Large intestine (tissue), 12 donors: ENCODE measurements around the gene CASP8. TPM values are rescaled to one million over a fixed set of nuclear protein-coding genes. Genes with fewer than 3 reads are reported as not detected.

Source experiments
- DNase-seq, 2 donors: peaks; one replicate each; pipeline versions ENCODE4 v3.0.0 to v3.0.0-alpha.2; 2013
- H3K27ac ChIP-seq: one replicate; pipeline ENCODE4 v1.5.1; 2013; ENCODE audit warnings: low read length
- H3K27me3 ChIP-seq: 2 replicates; pipeline ENCODE4 v1.6.1; 2013; ENCODE audit warnings: low read length; ENCODE audit not compliant: control insufficient read depth, insufficient read depth
- H3K36me3 ChIP-seq: 2 replicates; pipeline ENCODE4 v1.6.1; 2013; ENCODE audit warnings: low read length; ENCODE audit not compliant: control insufficient read depth, insufficient read depth
- H3K4me1 ChIP-seq: one replicate; pipeline ENCODE4 v1.6.1; 2013; ENCODE audit warnings: low read length; ENCODE audit not compliant: control insufficient read depth, insufficient read depth
- H3K4me3 ChIP-seq: one replicate; pipeline ENCODE4 v1.5.1; 2013; ENCODE audit warnings: low read length
- H3K9me3 ChIP-seq: one replicate; pipeline ENCODE4 v1.6.1; 2013; ENCODE audit warnings: mild to moderate bottlenecking, low read depth, low read length, moderate library complexity; ENCODE audit not compliant: control insufficient read depth
- WGBS: methylation state at CpG from one replicate; pipeline ENCODE4 v1.1.5; 2013; ENCODE audit warnings: low lambda C conversion rate; ENCODE audit not compliant: insufficient coverage; 5-methylcytosine and 5-hydroxymethylcytosine counted together
- long read RNA-seq, 11 donors: transcript quantifications; one replicate each; lab custom pipeline, GENCODE V29; 2026
- polyA plus RNA-seq: library from polyadenylated mRNA; unstranded; fragments of 120-200 nt; gene quantifications from one replicate; pipeline ENCODE4 v1.2.1, GENCODE V29; 2013

Gene CASP8
- 40.2 TPM for polyA plus RNA-seq
- long read RNA-seq, donor 1, partial matches to known transcripts: 0 of 4 reads
- long read RNA-seq, donor 1, other reads (novel, unspliced or antisense): 0 of 4 reads
- long read RNA-seq, donor 2, partial matches to known transcripts: 0 of 6 reads
- long read RNA-seq, donor 2, other reads (novel, unspliced or antisense): 0 of 6 reads
- long read RNA-seq, donor 3: 0 reads
- long read RNA-seq, donor 4, partial matches to known transcripts: 0 of 1 reads
- long read RNA-seq, donor 4, other reads (novel, unspliced or antisense): 0 of 1 reads
- long read RNA-seq, donor 5: 0 reads
- long read RNA-seq, donor 6, partial matches to known transcripts: 0 of 5 reads
- long read RNA-seq, donor 6, other reads (novel, unspliced or antisense): 0 of 5 reads
- long read RNA-seq, donor 7: 0 reads
- long read RNA-seq, donor 8, transcript CASP8-220 (3 exons, 2,911 nt): major isoform, 6 of 7 reads
- long read RNA-seq, donor 8, partial matches to known transcripts: 0 of 7 reads
- long read RNA-seq, donor 8, other reads (novel, unspliced or antisense): 0 of 7 reads
- long read RNA-seq, donor 9, partial matches to known transcripts: 0 of 3 reads
- long read RNA-seq, donor 9, other reads (novel, unspliced or antisense): 0 of 3 reads
- long read RNA-seq, donor 10, partial matches to known transcripts: 0 of 2 reads
- long read RNA-seq, donor 10, other reads (novel, unspliced or antisense): 0 of 2 reads
- long read RNA-seq, donor 11, partial matches to known transcripts: 0 of 3 reads
- long read RNA-seq, donor 11, other reads (novel, unspliced or antisense): 0 of 3 reads

GRCh38 chr2:201260302-201260800, at the start of gene CASP8:
TSS of gene CASP8 (plus strand) at chr2:201260536. CDS start at chr2:201266487, 5,951 bp downstream.
- WGBS: no CpG with 5 or more reads among the region's 10 CpGs
- Histone ChIP-seq H3K4me3 (peak within 1 kb of the TSS; percentile 56), H3K9me3 (no peaks in the 10 kb centered on the region), H3K36me3 (no peaks in the 10 kb centered on the region), H3K27ac (peak within 1 kb of the TSS; percentile 97), H3K4me1 (peaks cover 13% of the 10 kb centered on the region), H3K27me3 (no peaks in the 10 kb centered on the region)
- peak in 1 of 2 donors; percentile 50 for DNase-seq

DNA sequence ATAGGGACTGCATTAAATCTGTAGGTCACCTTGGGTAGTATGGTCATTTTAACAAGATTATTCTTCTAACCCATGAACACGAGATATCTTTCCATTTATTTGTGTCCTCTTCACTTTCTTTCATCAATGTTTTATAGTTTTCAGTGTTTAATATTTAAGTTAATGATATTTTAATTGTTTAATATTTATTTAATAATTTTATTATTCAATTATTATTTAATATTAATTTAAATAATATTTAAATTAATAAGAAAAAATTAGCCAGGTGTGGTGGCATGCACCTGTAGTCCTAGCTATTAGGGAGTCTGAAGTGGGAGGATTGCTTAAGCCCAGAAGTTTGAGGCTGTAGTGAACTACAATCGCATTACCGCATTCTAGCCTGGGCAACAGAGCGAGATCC, 44.4 kb upstream of the CASP8 start:
- H3K9me3 ChIP-seq: no peaks in the 10 kb centered on the region
- H3K27me3 ChIP-seq: no peaks in the 10 kb centered on the region
- no peak overlapping the region for H3K4me3 ChIP-seq
- H3K27ac ChIP-seq: no peak overlapping the region
- H3K4me1 ChIP-seq: peaks cover 20% of the 10 kb centered on the region
- WGBS: 90% methylated on average over 1 of the region's 4 CpGs
- DNase-seq: no peak
- H3K36me3 ChIP-seq: peaks cover 27% of the 10 kb centered on the region

DNA sequence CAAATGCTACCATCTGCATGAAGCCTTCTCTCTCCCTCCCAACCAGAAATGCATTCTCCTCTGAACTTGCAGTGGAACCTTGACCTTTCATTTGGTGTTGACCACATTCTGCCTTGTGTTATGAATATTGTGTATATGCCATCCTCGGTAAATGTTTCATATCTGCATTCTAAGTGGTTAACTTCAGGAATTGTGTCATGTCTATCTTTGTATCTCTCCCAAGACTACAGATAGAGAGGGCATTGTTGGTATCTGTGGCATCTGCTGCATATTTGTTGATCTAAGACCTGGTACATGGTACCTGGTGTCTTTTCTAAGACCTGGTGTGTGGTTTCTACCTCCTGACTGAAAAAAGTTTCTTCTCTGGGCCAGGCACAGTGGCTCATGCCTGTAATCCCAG, 43.4 kb upstream of the CASP8 start:
- Histone ChIP-seq H3K36me3 (peaks cover 25% of the 10 kb centered on the region), H3K9me3 (no peaks in the 10 kb centered on the region), H3K27me3 (no peaks in the 10 kb centered on the region), H3K4me1 (peaks cover 21% of the 10 kb centered on the region), H3K4me3 (no peak overlapping the region), H3K27ac (no peak overlapping the region)
- no CpG with 5 or more reads among the region's 1 CpG for WGBS
- DNase-seq: no peak

DNA sequence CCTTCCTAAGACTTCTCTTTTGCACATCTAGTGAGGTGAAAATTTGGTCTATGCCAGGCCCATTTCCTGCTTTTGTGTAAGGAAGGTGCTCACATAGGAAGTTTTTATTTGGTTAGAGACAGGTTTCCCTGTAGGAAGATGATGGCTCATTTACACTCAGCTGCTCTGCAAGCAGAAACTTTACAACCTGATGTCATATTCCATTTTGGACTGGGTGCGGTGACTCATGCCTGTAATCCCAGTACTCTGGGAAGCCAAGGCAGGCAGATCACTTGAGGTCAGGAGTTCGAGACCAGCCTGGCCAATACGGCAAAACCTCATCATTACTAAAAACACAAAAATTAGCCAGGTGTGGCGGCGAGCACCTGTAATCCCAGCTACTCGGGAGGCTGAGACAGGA, 41.6 kb upstream of the CASP8 start:
- DNase-seq: peak in 1 of 2 donors; percentile 25
- H3K27ac ChIP-seq: peak overlapping the region; percentile 76
- H3K36me3 ChIP-seq: peaks cover 25% of the 10 kb centered on the region
- no peaks in the 10 kb centered on the region for H3K27me3 ChIP-seq
- H3K4me1 ChIP-seq: peaks cover 21% of the 10 kb centered on the region
- no peak overlapping the region for H3K4me3 ChIP-seq
- H3K9me3 ChIP-seq: no peaks in the 10 kb centered on the region
- WGBS: no CpG with 5 or more reads among the region's 6 CpGs

DNA sequence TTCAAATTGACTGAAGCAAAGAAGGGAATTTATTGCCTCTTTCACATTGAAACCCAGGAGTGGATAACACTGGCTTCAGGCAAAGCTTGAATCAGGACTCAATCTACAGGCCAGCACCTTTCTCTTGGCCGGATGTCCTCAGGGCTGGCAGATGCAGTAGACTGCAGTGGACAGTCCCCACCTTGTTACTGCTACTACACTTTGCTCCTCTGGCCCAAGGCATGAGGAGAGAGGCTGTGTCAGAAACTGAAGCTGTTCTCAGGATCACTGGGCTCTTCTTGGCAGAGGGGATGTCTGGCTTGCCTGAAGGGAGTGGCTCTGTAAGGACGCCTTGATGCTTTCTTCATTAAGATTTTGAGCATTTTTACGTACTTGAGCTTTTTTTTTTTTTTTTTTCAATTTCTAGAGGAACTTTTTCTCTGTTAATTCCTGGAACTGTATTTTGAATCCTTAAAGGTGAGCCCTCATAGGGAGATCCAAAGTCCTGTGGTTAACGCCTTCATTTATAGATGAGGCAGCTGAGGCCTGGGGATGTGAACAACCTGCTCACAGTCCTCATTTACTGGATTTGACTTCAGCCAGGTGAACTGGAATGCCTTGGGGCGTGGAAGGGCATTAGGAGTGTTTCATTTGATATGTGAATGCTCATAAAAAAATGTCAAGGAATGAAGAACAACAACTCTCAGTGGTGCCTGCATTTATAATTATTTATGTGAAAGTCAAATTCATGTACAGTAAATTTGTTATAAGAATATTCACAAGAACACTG, 40.8 kb upstream of the CASP8 start:
- Histone ChIP-seq H3K4me3 (no peak overlapping the region), H3K27ac (peak overlapping the region; percentile 76), H3K4me1 (peaks cover 21% of the 10 kb centered on the region), H3K9me3 (no peaks in the 10 kb centered on the region), H3K36me3 (peaks cover 25% of the 10 kb centered on the region), H3K27me3 (no peaks in the 10 kb centered on the region)
- DNase-seq: peak; percentile 66 to 77
- WGBS: 71% methylated on average over 1 of the region's 5 CpGs

- DNase-seq: peak in 1 of 2 donors; percentile 66
These were observed 40.2 kb upstream of the CASP8 start for GRCh38 chr2:201220102-201220570.

DNA sequence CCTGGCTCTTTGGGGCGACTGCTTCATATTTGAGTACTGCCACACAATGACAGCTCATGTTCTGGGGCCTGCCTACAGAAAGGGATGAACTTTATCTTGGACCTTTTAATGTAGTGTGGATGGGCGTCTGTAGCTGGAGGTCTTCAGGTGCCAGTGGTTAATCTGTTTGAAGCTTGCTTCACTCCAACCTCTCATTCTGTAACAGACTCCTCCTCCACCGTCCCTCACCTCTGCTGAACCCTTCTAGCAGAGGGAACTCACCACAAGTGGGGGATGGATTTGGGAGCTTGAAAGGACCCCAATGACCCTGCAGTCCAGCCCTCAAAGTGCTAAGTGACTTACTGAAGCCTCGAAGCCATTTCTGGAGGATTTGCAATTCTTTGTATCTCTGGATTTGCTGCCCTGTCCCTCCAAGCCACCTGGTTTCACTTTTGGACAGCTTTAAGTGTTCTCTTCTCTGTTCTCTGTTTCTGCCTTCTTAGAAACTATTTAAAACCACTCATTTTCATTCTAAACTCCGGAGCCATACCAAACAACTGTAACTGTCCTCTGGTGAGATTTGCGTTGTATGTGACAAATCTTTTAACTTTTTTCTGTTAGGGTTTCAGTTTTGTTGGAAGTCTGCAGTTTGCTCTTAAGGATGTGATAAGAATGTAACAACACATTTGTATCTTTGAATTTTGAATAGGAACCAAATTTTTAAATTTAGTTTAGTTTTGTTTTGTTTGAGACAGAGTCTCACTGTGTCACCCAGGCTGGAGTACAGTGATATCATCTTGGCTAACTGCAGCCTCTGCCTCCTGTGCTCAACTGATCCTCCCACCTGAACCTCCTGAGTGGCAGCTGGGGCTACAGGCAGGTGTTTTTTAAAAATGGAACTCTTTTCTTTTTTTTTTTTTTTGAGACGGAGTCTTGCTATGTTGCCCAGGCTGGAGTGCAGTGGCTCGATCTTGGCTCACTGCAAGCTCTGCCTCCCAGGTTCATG, 37.0 kb upstream of the CASP8 start:
- H3K9me3 ChIP-seq: no peaks in the 10 kb centered on the region
- no peak overlapping the region for H3K4me3 ChIP-seq
- peaks cover 8% of the 10 kb centered on the region for H3K36me3 ChIP-seq
- no peak overlapping the region for H3K27ac ChIP-seq
- H3K4me1 ChIP-seq: peaks cover 26% of the 10 kb centered on the region
- H3K27me3 ChIP-seq: no peaks in the 10 kb centered on the region
- no CpG with 5 or more reads among the region's 8 CpGs for WGBS
- DNase-seq: no peak

More at GRCh38 chr2:201220102-201220570, 40.2 kb upstream of the CASP8 start:
- Histone ChIP-seq H3K9me3 (no peaks in the 10 kb centered on the region), H3K4me3 (no peak overlapping the region), H3K27ac (peak overlapping the region; percentile 76), H3K4me1 (peaks cover 21% of the 10 kb centered on the region), H3K27me3 (no peaks in the 10 kb centered on the region), H3K36me3 (peaks cover 25% of the 10 kb centered on the region)
- no CpG with 5 or more reads among the region's 4 CpGs for WGBS

DNA sequence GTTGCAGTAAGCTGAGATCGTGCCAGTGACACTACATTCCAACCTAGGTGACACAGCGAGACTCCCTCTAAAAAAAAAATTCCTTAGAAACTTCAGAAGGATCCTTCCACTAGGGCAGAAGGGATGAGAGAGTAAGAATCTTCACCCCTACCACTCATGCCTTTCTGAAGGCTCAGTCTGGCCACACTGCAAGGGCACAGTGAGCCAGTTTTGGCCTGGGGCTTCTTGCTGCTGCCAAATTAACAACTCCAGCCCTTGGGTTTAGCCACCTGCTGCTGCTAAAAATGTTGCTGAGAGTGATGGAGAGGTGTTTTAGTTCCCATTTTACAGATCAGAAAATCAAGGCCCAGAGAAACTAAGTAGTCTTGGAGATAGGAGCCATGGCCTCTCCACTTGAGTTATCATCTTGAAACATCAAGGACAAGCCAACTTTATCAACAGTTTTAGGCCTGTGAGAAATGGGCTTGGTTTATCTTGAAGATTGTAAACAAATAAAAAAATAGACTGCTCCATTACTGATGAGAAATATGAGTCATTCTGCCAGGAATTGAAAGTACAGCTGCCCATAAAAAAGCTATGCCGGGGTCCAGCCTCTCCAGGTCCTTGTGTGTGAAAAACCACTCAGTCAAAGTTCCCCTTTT, 31.9 kb upstream of the CASP8 start:
- no CpG with 5 or more reads among the region's 3 CpGs for whole genome bisulfite sequencing
- Histone ChIP-seq H3K9me3 (no peaks in the 10 kb centered on the region), H3K4me3 (no peak overlapping the region), H3K27me3 (no peaks in the 10 kb centered on the region), H3K27ac (no peak overlapping the region), H3K36me3 (no peaks in the 10 kb centered on the region), H3K4me1 (peaks cover 15% of the 10 kb centered on the region)
- peak in 1 of 2 donors; percentile 17 for DNase-seq

- H3K27me3 ChIP-seq: no peaks in the 10 kb centered on the region
- H3K36me3 ChIP-seq: no peaks in the 10 kb centered on the region
- H3K27ac ChIP-seq: no peak overlapping the region
- H3K4me1 ChIP-seq: peaks cover 19% of the 10 kb centered on the region
- no peaks in the 10 kb centered on the region for H3K9me3 ChIP-seq
- no peak for DNase-seq
- no peak overlapping the region for H3K4me3 ChIP-seq
- whole genome bisulfite sequencing: 92% methylated on average over 2 of the region's 12 CpGs
These were observed 31.4 kb upstream of the CASP8 start for GRCh38 chr2:201228912-201229290.
